ENCODE results near the gene FAM240B. TPM values are rescaled to one million over a fixed set of nuclear protein-coding genes. Genes with fewer than 3 reads are reported as not detected.

FAM240B gene
- total and polyA plus RNA-seq, 10 of the 15 experiments (the other 5 are each of a cell fraction or from before 2014, with no cell fraction given): not detected

DNA sequence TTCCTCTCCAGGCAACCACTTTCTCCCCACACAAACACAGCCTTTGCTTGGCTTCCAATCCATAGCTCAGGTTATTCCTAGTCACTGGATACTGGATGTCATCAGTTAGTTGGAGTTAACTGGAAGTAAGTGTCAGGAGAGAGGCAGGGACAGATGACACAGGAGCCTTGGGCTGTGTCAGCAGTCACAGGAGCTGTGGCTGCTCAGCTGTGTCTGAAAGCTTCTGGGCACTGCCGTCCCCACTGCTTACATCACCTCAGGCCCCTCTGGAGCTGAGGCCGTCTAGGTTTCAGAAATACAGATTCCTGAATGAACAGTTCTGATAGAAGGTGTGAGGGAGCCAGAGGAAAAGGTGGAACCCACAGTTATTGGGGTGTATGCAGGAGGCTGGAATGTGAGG lies 17.3 kb upstream of the FAM240B start:
- DNase-seq (ENCODE audit: low read depth, low spot score) (no peak), ATAC-seq (no peak), FAIRE-seq (no peak)
- no peak overlapping the region for H3K4me3 ChIP-seq
- no peaks in the 10 kb centered on the region for H3K27me3 ChIP-seq (replicated peaks in 1 of 2; ENCODE audit: control insufficient read depth in 2 of 2, insufficient read depth in 2 of 2, low read length in 1 of 2)
- ChIA-PET SMC1A (ENCODE audit: uncharacterized antibody, unreplicated experiment) (no interaction called here), RAD21 (ENCODE audit: unreplicated experiment) (no interaction called here), POLR2A (no interaction called here), CTCF (no interaction called here)
- H3K36me3 ChIP-seq (ENCODE audit: control insufficient read depth in 2 of 2, insufficient read depth in 2 of 2, low read length in 1 of 2): no peaks in the 10 kb centered on the region
- in situ Hi-C loops (cut with MboI): no loop called here
- no peaks in the 10 kb centered on the region for H4K20me1 ChIP-seq (ENCODE audit: control insufficient read depth, insufficient read depth)
- H3K9me3 ChIP-seq (replicated peaks; ENCODE audit: control insufficient read depth, insufficient read depth, low read length): no peaks in the 10 kb centered on the region
- intact Hi-C loops (cut with micrococcal nuclease; ENCODE audit: unreplicated experiment): no loop called here
- no peak overlapping the region for H3K9ac ChIP-seq (ENCODE audit: control insufficient read depth, insufficient read depth, low read length)
- no peaks in the 10 kb centered on the region for H3K79me2 ChIP-seq (ENCODE audit: control insufficient read depth, insufficient read depth, low read length)
- no peak overlapping the region for H3K4me2 ChIP-seq (ENCODE audit: control insufficient read depth, insufficient read depth)
- BruUV-seq (replicated peaks): no TSS peak
- TF ChIP-seq IKZF2 (IDR thresholded peaks at IDR 0.05) (no peak), FOS (IDR thresholded peaks at IDR 0.05; ENCODE audit: borderline replicate concordance, extremely low read depth, insufficient read length) (no peak), CHD4 (IDR thresholded peaks at IDR 0.05) (no peak), NR2C1 (IDR thresholded peaks at IDR 0.05) (no peak), HDAC6 (IDR thresholded peaks at IDR 0.05; ENCODE audit: unreplicated experiment) (no peak), POLR2A (IDR thresholded peaks at IDR 0.05; ENCODE audit: low read depth, low read length) (no peak), GABPA (IDR thresholded peaks at IDR 0.05; ENCODE audit: low read depth) (no peak), STAT3 (IDR thresholded peaks at IDR 0.05; ENCODE audit: low read depth, low read length) (no peak), MYC (IDR thresholded peaks at IDR 0.05; ENCODE audit: insufficient read depth, insufficient read length, insufficient replicate concordance, low read length, severe bottlenecking) (no peak), NRF1 (conservative IDR thresholded peaks at IDR 0.05; ENCODE audit: low read depth, low read length) (no peak), ZNF622 (IDR thresholded peaks at IDR 0.05) (no peak), NR2F1 (conservative IDR thresholded peaks at IDR 0.05) (no peak), ESRRA (IDR thresholded peaks at IDR 0.05; ENCODE audit: low read length) (no peak), ZNF384 (IDR thresholded peaks at IDR 0.05; ENCODE audit: borderline replicate concordance, low read depth, low read length) (no peak), SREBF1 (IDR thresholded peaks at IDR 0.05; ENCODE audit: low read length) (no peak), PAX5 (IDR thresholded peaks at IDR 0.05; ENCODE audit: borderline replicate concordance, low read depth, low read length) (no peak)
- TF ChIP-seq, protein P1, sequence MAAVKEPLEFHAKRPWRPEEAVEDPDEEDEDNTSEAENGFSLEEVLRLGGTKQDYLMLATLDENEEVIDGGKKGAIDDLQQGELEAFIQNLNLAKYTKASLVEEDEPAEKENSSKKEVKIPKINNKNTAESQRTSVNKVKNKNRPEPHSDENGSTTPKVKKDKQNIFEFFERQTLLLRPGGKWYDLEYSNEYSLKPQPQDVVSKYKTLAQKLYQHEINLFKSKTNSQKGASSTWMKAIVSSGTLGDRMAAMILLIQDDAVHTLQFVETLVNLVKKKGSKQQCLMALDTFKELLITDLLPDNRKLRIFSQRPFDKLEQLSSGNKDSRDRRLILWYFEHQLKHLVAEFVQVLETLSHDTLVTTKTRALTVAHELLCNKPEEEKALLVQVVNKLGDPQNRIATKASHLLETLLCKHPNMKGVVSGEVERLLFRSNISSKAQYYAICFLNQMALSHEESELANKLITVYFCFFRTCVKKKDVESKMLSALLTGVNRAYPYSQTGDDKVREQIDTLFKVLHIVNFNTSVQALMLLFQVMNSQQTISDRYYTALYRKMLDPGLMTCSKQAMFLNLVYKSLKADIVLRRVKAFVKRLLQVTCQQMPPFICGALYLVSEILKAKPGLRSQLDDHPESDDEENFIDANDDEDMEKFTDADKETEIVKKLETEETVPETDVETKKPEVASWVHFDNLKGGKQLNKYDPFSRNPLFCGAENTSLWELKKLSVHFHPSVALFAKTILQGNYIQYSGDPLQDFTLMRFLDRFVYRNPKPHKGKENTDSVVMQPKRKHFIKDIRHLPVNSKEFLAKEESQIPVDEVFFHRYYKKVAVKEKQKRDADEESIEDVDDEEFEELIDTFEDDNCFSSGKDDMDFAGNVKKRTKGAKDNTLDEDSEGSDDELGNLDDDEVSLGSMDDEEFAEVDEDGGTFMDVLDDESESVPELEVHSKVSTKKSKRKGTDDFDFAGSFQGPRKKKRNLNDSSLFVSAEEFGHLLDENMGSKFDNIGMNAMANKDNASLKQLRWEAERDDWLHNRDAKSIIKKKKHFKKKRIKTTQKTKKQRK (IDR thresholded peaks at IDR 0.05; ENCODE audit: low read depth, low read length): no peak
- TF ChIP-seq, protein P2, sequence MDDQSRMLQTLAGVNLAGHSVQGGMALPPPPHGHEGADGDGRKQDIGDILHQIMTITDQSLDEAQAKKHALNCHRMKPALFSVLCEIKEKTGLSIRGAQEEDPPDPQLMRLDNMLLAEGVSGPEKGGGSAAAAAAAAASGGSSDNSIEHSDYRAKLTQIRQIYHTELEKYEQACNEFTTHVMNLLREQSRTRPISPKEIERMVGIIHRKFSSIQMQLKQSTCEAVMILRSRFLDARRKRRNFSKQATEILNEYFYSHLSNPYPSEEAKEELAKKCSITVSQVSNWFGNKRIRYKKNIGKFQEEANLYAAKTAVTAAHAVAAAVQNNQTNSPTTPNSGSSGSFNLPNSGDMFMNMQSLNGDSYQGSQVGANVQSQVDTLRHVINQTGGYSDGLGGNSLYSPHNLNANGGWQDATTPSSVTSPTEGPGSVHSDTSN (IDR thresholded peaks at IDR 0.05; ENCODE audit: insufficient replicate concordance, low read depth, low read length): no peak
- no peak overlapping the region for H2AFZ ChIP-seq (ENCODE audit: control insufficient read depth, low read depth, low read length)
- 3% methylated on average over 2 of the region's 2 CpGs for WGBS (ENCODE audit: insufficient coverage, insufficient replicate concordance, low lambda C conversion rate, missing lambda C conversion rate)
- no peak overlapping the region for H3K27ac ChIP-seq (ENCODE audit: control insufficient read depth, insufficient read depth)
- no peaks in the 10 kb centered on the region for H3K4me1 ChIP-seq (ENCODE audit: control insufficient read depth, insufficient read depth, low read length)
